B cell (primary cell): ENCODE measurements around the gene RSBN1L. TPM values are rescaled to one million over a fixed set of nuclear protein-coding genes. Genes with fewer than 3 reads are reported as not detected.

ENCODE experiments used
- ATAC-seq: fragments of 200-7000 bp; cut with Tn5 transposase; one replicate; pipeline ENCODE4 v1.10.0; 2021; ENCODE audit warnings: low read depth, mild to moderate bottlenecking, moderate number of reproducible peaks, moderate library complexity
- CTCF ChIA-PET: fragments of 350-600 bp; sonication (Branson Sonifier 250); formaldehyde crosslinking; loops from one replicate; lab custom pipeline; 2021; ENCODE audit warnings: antibody characterized with exemption, inconsistent platforms; lab: Charles Lee
- POLR2A ChIA-PET: fragments of 350-600 bp; sonication (Branson Sonifier 250); formaldehyde crosslinking; loops from one replicate; lab custom pipeline; 2021; ENCODE audit warnings: antibody characterized with exemption; lab: Charles Lee
- DNase-seq: peaks from one replicate; pipeline ENCODE4 v3.0.0; 2013
- H2AFZ ChIP-seq: 2 replicates; pipeline ENCODE4 v1.6.1; 2012; ENCODE audit warnings: mild to moderate bottlenecking, low read depth, low read length; ENCODE audit not compliant: insufficient read depth, poor library complexity, severe bottlenecking
- H3K27ac ChIP-seq, 2 donors: 1 replicate in 1 of 2; 2 replicates in 1 of 2; pipeline ENCODE4 v1.5.1; 2012 to 2013; ENCODE audit warnings: low read length in 2 of 2, mild to moderate bottlenecking in 2 of 2, moderate library complexity in 1 of 2
- H3K27me3 ChIP-seq, 4 experiments: fragments of 200-600 bp in 1 of 4; sonication (generic) in 1 of 4; replicated peaks in 1 of 4; 1 replicate in 2 of 4; 2 replicates in 2 of 4; pipeline versions ENCODE4 v1.6.1 to v1.7.0; 2013 to 2016; ENCODE audit warnings: low read length in 3 of 4, mild to moderate bottlenecking in 2 of 4, mixed read lengths in 1 of 4, moderate library complexity in 1 of 4; ENCODE audit not compliant: insufficient read depth in 4 of 4, control insufficient read depth in 3 of 4; ENCODE audit errors: control extremely low read depth in 1 of 4
- H3K36me3 ChIP-seq, 2 experiments: replicated peaks in 1 of 2; 1 replicate in 1 of 2; 2 replicates in 1 of 2; pipeline versions ENCODE4 v1.6.1 to v1.7.1; 2013; ENCODE audit warnings: low read length in 1 of 2; ENCODE audit not compliant: insufficient read depth in 2 of 2, control insufficient read depth in 1 of 2; ENCODE audit errors: control extremely low read depth in 1 of 2, extremely low read depth in 1 of 2
- H3K4me1 ChIP-seq, 2 donors: fragments of 200-600 bp in 1 of 2; sonication (generic) in 1 of 2; 1 replicate in 1 of 2; 2 replicates in 1 of 2; pipeline versions ENCODE4 v1.5.1 to v1.6.1; 2013 to 2017; ENCODE audit warnings: low read length in 2 of 2; ENCODE audit not compliant: control insufficient read depth in 2 of 2, insufficient read depth in 2 of 2
- H3K4me2 ChIP-seq: replicated peaks from 2 replicates; pipeline ENCODE3; 2012; ENCODE audit warnings: mild to moderate bottlenecking, low read depth, low read length; ENCODE audit not compliant: poor library complexity, severe bottlenecking
- H3K4me3 ChIP-seq, 5 experiments: fragments of 200-600 bp in 1 of 5; sonication (generic) in 1 of 5; 1 replicate in 3 of 5; 2 replicates in 2 of 5; pipeline versions ENCODE4 v1.5.1 to v1.7.0; 2011 to 2016; ENCODE audit warnings: low read length in 4 of 5, mild to moderate bottlenecking in 4 of 5, low read depth in 2 of 5, control low read depth in 1 of 5, moderate library complexity in 1 of 5; ENCODE audit not compliant: insufficient read depth in 1 of 5; ENCODE audit errors: control extremely low read depth in 1 of 5, extremely low read depth in 1 of 5
- H3K79me2 ChIP-seq: fragments of 200-600 bp; sonication (generic); one replicate; pipeline ENCODE4 v1.6.0; 2016; ENCODE audit warnings: low read length; ENCODE audit not compliant: control insufficient read depth, insufficient read depth
- H3K9ac ChIP-seq: fragments of 200-600 bp; sonication (generic); 2 replicates; pipeline ENCODE4 v1.6.1; 2017; ENCODE audit warnings: mild to moderate bottlenecking, low read length, moderate library complexity
- H3K9me3 ChIP-seq, 3 donors: one replicate each; pipeline versions ENCODE4 v1.6.1 to v1.7.1; 2013; ENCODE audit warnings: low read length in 2 of 3; ENCODE audit not compliant: control insufficient read depth in 2 of 3, insufficient read depth in 1 of 3; ENCODE audit errors: control extremely low read depth in 1 of 3
- H4K20me1 ChIP-seq: 2 replicates; pipeline ENCODE4 v1.6.0; 2012; ENCODE audit warnings: mild to moderate bottlenecking, low read length; ENCODE audit not compliant: insufficient read depth, control insufficient read depth, poor library complexity, severe bottlenecking
- H3K27ac Mint-ChIP-seq: one replicate; pipeline ENCODE4 v1.8.0; 2021; ENCODE audit warnings: mixed read lengths
- H3K27me3 Mint-ChIP-seq: one replicate; pipeline ENCODE4 v1.8.0; 2021; ENCODE audit warnings: mixed read lengths
- H3K4me1 Mint-ChIP-seq: one replicate; pipeline ENCODE4 v1.8.0; 2021; ENCODE audit warnings: mixed read lengths
- H3K4me3 Mint-ChIP-seq: one replicate; pipeline ENCODE4 v1.8.0; 2021; ENCODE audit warnings: mixed read lengths
- H3K9me3 Mint-ChIP-seq: one replicate; pipeline ENCODE4 v1.8.0; 2022; ENCODE audit warnings: mixed read lengths; ENCODE audit not compliant: insufficient read depth
- EZH2 ChIP-seq: IDR thresholded peaks from 2 replicates; pipeline ENCODE4 v1.6.1; 2012; ENCODE audit warnings: borderline replicate concordance, low read depth, mild to moderate bottlenecking, moderate library complexity, low read length; ENCODE audit not compliant: insufficient read depth, poor library complexity, severe bottlenecking
- WGBS: methylation state at CpG from one replicate; pipeline ENCODE4 v1.1.5; 2013; ENCODE audit warnings: missing lambda C conversion rate; ENCODE audit not compliant: insufficient coverage; 5-methylcytosine and 5-hydroxymethylcytosine counted together
- intact Hi-C: fragments of 100-400 bp; cut with micrococcal nuclease; formaldehyde crosslinking; loops from one replicate; pipeline ENCODE4 v1.10.0; 2022
- polyA plus RNA-seq: library from polyadenylated mRNA; depleted of rRNA; stranded (reverse); fragments of >200 nt; gene quantifications from 2 replicates; pipeline ENCODE4 v1.2.3, GENCODE V29; 2012
- total RNA-seq, 2 donors: library from RNA; stranded (reverse); fragments of 120-200 nt in 1 of 2; gene quantifications; 1 replicate in 1 of 2; 2 replicates in 1 of 2; pipeline versions ENCODE4 v1.2.3 to v1.2.4, GENCODE V29; 2013 to 2022
- TF ChIP-seq, protein P1 (sequence below): fragments of 200-600 bp; IDR thresholded peaks from one replicate; pipeline ENCODE4 v1.8.0; 2022; ENCODE audit warnings: antibody characterized with exemption, mild to moderate bottlenecking

Gene RSBN1L
- total and polyA plus RNA-seq, 2 donors (not counting 1 experiment from before 2014, with no cell fraction given): 17.0 to 47.0 TPM

DNA sequence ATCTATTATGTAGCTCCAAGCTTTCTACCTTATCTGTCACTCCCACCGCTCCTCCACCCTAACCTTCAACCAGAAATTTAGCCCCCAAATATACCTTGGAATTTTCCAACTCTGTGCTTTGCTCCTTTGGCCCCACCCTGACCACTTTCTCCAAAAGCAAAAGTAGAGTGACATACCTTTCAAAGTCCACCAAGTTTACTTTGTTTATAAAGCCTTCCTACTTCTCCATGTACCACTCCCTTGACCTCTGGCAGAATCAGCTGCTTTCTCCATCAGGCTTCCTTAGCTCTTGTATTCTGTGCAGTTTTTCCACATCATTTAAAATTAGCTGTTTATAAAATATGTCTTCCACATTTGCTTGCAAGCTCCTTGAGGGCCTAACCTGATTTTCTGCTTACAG lies 40.9 kb upstream of the RSBN1L start:
- Mint-ChIP-seq H3K4me3 (no peak overlapping the region), H3K4me1 (no peaks in the 10 kb centered on the region), H3K27me3 (no peaks in the 10 kb centered on the region), H3K9me3 (no peaks in the 10 kb centered on the region), H3K27ac (no peak overlapping the region)
- TF ChIP-seq EZH2: no peak
- TF ChIP-seq, protein P1, sequence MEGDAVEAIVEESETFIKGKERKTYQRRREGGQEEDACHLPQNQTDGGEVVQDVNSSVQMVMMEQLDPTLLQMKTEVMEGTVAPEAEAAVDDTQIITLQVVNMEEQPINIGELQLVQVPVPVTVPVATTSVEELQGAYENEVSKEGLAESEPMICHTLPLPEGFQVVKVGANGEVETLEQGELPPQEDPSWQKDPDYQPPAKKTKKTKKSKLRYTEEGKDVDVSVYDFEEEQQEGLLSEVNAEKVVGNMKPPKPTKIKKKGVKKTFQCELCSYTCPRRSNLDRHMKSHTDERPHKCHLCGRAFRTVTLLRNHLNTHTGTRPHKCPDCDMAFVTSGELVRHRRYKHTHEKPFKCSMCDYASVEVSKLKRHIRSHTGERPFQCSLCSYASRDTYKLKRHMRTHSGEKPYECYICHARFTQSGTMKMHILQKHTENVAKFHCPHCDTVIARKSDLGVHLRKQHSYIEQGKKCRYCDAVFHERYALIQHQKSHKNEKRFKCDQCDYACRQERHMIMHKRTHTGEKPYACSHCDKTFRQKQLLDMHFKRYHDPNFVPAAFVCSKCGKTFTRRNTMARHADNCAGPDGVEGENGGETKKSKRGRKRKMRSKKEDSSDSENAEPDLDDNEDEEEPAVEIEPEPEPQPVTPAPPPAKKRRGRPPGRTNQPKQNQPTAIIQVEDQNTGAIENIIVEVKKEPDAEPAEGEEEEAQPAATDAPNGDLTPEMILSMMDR: no peak
- H3K9me3 ChIP-seq: no peaks in the 10 kb centered on the region
- 100% methylated on average over 1 of the region's 1 CpG for WGBS
- no peaks in the 10 kb centered on the region for H3K4me1 ChIP-seq
- ATAC-seq: no peak
- CTCF ChIA-PET: interaction anchor here (0.5 to 11.4 kb wide), 8 partner anchors 8 to 385 kb away, joined by 3 to 155 read pairs (median 4); no protein-coding TSS in a partner anchor
- DNase-seq: no peak
- H3K27ac ChIP-seq: no peak overlapping the region
- H3K79me2 ChIP-seq: no peaks in the 10 kb centered on the region
- H3K36me3 ChIP-seq: no peaks in the 10 kb centered on the region
- intact Hi-C loops: no loop called here
- POLR2A ChIA-PET: no interaction called here
- H2AFZ ChIP-seq: no peak overlapping the region
- no peak overlapping the region for H3K4me3 ChIP-seq
- no peak overlapping the region for H3K9ac ChIP-seq
- no peaks in the 10 kb centered on the region for H3K27me3 ChIP-seq
- no peaks in the 10 kb centered on the region for H4K20me1 ChIP-seq
- no peak overlapping the region for H3K4me2 ChIP-seq

DNA sequence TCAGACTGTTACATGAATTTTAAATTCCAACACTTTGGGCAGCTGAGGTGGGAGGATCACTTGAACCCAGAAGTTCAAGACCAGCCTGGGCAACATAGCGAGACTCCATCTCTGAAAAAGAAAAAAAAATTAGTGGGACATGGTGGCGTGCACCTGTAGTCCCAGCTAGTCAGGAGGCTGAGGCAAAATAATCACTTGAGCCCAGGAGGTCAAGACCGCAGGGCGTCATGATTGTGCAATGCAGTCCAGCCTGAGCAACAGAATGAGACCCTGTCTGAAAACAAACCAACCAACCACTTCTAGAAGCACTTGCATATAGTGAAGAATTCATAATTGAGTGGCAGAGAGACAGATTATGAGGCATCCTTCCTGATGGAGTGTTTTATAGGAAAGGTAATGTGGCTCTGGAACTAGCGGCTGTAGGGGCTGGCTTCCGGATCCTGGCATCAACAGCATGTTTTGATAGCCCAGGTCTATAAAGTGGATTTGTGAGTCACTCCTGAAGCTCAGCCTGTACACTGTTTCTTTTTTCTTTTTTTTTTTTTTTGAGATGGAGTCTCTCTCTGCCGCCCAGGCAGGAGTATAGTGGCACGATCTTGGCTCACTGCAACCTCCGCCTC lies 40.3 kb upstream of the RSBN1L start:
- Histone ChIP-seq H4K20me1 (no peaks in the 10 kb centered on the region), H3K27me3 (no peaks in the 10 kb centered on the region), H3K9me3 (no peaks in the 10 kb centered on the region), H2AFZ (no peak overlapping the region), H3K4me1 (no peaks in the 10 kb centered on the region), H3K4me2 (no peak overlapping the region), H3K36me3 (no peaks in the 10 kb centered on the region), H3K4me3 (no peak overlapping the region), H3K9ac (no peak overlapping the region), H3K79me2 (no peaks in the 10 kb centered on the region), H3K27ac (no peak overlapping the region)
- no peak for TF ChIP-seq EZH2
- TF ChIP-seq, protein P1: no peak
- H3K4me3 Mint-ChIP-seq: no peak overlapping the region
- WGBS: 93% methylated on average over 7 of the region's 9 CpGs
- ATAC-seq (no peak), DNase-seq (no peak)
- no peak overlapping the region for H3K27ac Mint-ChIP-seq
- POLR2A ChIA-PET: no interaction called here
- H3K27me3 Mint-ChIP-seq: no peaks in the 10 kb centered on the region
- H3K4me1 Mint-ChIP-seq: no peaks in the 10 kb centered on the region
- intact Hi-C loops: no loop called here
- CTCF ChIA-PET: interaction anchor here (0.6 to 11.4 kb wide), 12 partner anchors 8 to 385 kb away, joined by 3 to 155 read pairs (median 3); partner anchors contain the start of gene RSBN1L
- H3K9me3 Mint-ChIP-seq: no peaks in the 10 kb centered on the region
